Stimulated activated naive CD8-positive, alpha-beta T cell treated with anti-CD3 and anti-CD28 coated beads, Interleukin-15, Interleukin-2, amounts not matched to agents 100 ng/mL and 50 ng/mL, for 24 hours (primary cell): Measurements from ENCODE around the gene GLRX3.

Source experiments
- H3K27ac Mint-ChIP-seq: one replicate; pipeline ENCODE4 v1.8.0; 2021; ENCODE audit warnings: mild to moderate bottlenecking, mixed read lengths
- H3K27me3 Mint-ChIP-seq: one replicate; pipeline ENCODE4 v1.8.0; 2021; ENCODE audit warnings: mixed read lengths
- H3K36me3 Mint-ChIP-seq: one replicate; pipeline ENCODE4 v1.8.0; 2021; ENCODE audit warnings: low read depth, mixed read lengths
- H3K4me1 Mint-ChIP-seq: one replicate; pipeline ENCODE4 v1.8.0; 2021; ENCODE audit warnings: low read depth, mixed read lengths
- H3K4me3 Mint-ChIP-seq: one replicate; pipeline ENCODE4 v1.8.0; 2021; ENCODE audit warnings: mild to moderate bottlenecking, mixed read lengths
- H3K9me3 Mint-ChIP-seq: one replicate; pipeline ENCODE4 v1.8.0; 2021; ENCODE audit warnings: mixed read lengths

Gene GLRX3

GRCh38 chr10:130221456-130222375 lies 85.5 kb downstream of the GLRX3 start:
- Mint-ChIP-seq H3K9me3 (no peaks in the 10 kb centered on the region), H3K36me3 (no peaks in the 10 kb centered on the region), H3K4me1 (no peaks in the 10 kb centered on the region), H3K4me3 (no peak overlapping the region), H3K27me3 (no peaks in the 10 kb centered on the region), H3K27ac (no peak overlapping the region)

GRCh38 chr10:130222381-130222780 lies 86.2 kb downstream of the GLRX3 start:
- H3K36me3 Mint-ChIP-seq: no peaks in the 10 kb centered on the region
- peaks cover 3% of the 10 kb centered on the region for H3K9me3 Mint-ChIP-seq
- H3K27me3 Mint-ChIP-seq: no peaks in the 10 kb centered on the region
- no peak overlapping the region for H3K4me3 Mint-ChIP-seq
- no peak overlapping the region for H3K27ac Mint-ChIP-seq
- H3K4me1 Mint-ChIP-seq: no peaks in the 10 kb centered on the region

- H3K4me1 Mint-ChIP-seq: no peaks in the 10 kb centered on the region
- H3K36me3 Mint-ChIP-seq: no peaks in the 10 kb centered on the region
Observed at GRCh38 chr10:130224228-130224627, 88.0 kb downstream of the GLRX3 start.

GRCh38 chr10:130226012-130226411 lies 89.8 kb downstream of the GLRX3 start:
- no peak overlapping the region for H3K4me3 Mint-ChIP-seq
- no peaks in the 10 kb centered on the region for H3K27me3 Mint-ChIP-seq
- no peaks in the 10 kb centered on the region for H3K36me3 Mint-ChIP-seq
- peaks cover 12% of the 10 kb centered on the region for H3K9me3 Mint-ChIP-seq
- no peak overlapping the region for H3K27ac Mint-ChIP-seq
- no peaks in the 10 kb centered on the region for H3K4me1 Mint-ChIP-seq

More at GRCh38 chr10:130224228-130224627, 88.0 kb downstream of the GLRX3 start:
- H3K9me3 Mint-ChIP-seq: peaks cover 12% of the 10 kb centered on the region
- H3K27me3 Mint-ChIP-seq: no peaks in the 10 kb centered on the region
- no peak overlapping the region for H3K27ac Mint-ChIP-seq
- no peak overlapping the region for H3K4me3 Mint-ChIP-seq

GRCh38 chr10:130227883-130228282 lies 91.7 kb downstream of the GLRX3 start:
- H3K27me3 Mint-ChIP-seq: no peaks in the 10 kb centered on the region
- H3K27ac Mint-ChIP-seq: no peak overlapping the region
- H3K36me3 Mint-ChIP-seq: no peaks in the 10 kb centered on the region
- no peaks in the 10 kb centered on the region for H3K4me1 Mint-ChIP-seq
- peaks cover 12% of the 10 kb centered on the region for H3K9me3 Mint-ChIP-seq
- no peak overlapping the region for H3K4me3 Mint-ChIP-seq
